Prostate gland (tissue), 2 donors: ENCODE results near the gene TP63. TPM values are rescaled to one million over a fixed set of nuclear protein-coding genes. Genes with fewer than 3 reads are reported as not detected.

Experiments used
- DNase-seq: peaks from one replicate; pipeline ENCODE4 v3.0.0-alpha.2; 2019; ENCODE audit warnings: low spot score
- H3K27ac ChIP-seq, 2 donors: fragments of 200-600 bp; sonication (generic); 2 replicates each; pipeline ENCODE4 v1.5.1; 2017 to 2019
- H3K27me3 ChIP-seq: fragments of 200-600 bp; sonication (generic); replicated peaks from 2 replicates; pipeline ENCODE4 v1.5.1; 2019; ENCODE audit not compliant: insufficient read depth
- H3K36me3 ChIP-seq, 2 donors: fragments of 200-600 bp; sonication (generic); 1 replicate in 1 of 2; 2 replicates in 1 of 2; pipeline versions ENCODE4 v1.5.1 to v1.8.1; 2017 to 2019
- H3K4me1 ChIP-seq: fragments of 200-600 bp; sonication (generic); replicated peaks from 2 replicates; pipeline ENCODE4 v1.5.1; 2019
- H3K4me3 ChIP-seq, 2 donors: fragments of 200-600 bp; sonication (generic); 2 replicates each; pipeline ENCODE4 v1.5.1; 2017 to 2019
- H3K9me3 ChIP-seq: fragments of 200-600 bp; sonication (generic); 2 replicates; pipeline ENCODE4 v1.5.1; 2017
- CTCF ChIP-seq, 4 experiments: fragments of 200-600 bp in 2 of 4; fragments of 450-650 bp in 2 of 4; sonication (generic) in 2 of 4; IDR thresholded peaks; 1 replicate in 3 of 4; 2 replicates in 1 of 4; pipeline ENCODE4 v1.5.1; 2016 to 2019; ENCODE audit warnings: antibody characterized with exemption in 4 of 4, mild to moderate bottlenecking in 2 of 4, moderate library complexity in 2 of 4
- POLR2A ChIP-seq: fragments of 450-650 bp; IDR thresholded peaks from one replicate; pipeline ENCODE4 v1.6.1; 2016; ENCODE audit warnings: antibody characterized with exemption, mild to moderate bottlenecking
- POLR2AphosphoS5 ChIP-seq: sonication (generic); formaldehyde crosslinking; IDR thresholded peaks from one replicate; pipeline ENCODE4 v1.6.1; 2017; ENCODE audit warnings: antibody characterized with exemption
- WGBS: methylation state at CpG from one replicate; pipeline ENCODE4 v1.1.5; 2018; 5-methylcytosine and 5-hydroxymethylcytosine counted together
- intact Hi-C: fragments of 100-400 bp; cut with DNase I; formaldehyde crosslinking; loops from one replicate; pipeline ENCODE4 v1.14.2; 2022
- total RNA-seq, 2 donors: library from RNA; depleted of rRNA; stranded (reverse); fragments of >200 nt; gene quantifications; one replicate each; pipeline ENCODE4 v1.1.0, GENCODE V29; 2016

The TP63 gene
- total RNA-seq, 2 donors from 2014 or later, result 39.9 to 67.5 TPM

DNA sequence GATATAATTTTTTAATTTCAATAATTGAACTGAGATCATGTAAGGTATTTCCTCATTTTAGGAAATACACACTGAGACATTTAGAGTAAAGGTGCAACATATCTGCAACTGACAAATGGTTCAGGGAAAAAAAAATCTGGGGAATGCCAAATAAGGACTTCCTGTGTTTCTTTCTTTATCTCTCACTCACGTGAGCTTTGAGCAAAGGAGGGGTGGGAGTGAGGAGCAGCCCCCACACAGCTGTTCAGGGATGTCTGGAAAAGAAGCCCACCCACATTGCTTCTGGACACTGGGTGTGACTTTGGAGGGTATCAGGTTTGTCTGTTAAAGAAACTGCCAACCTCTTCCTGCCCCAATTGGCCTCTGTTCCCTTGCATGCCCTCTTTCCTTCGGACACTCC, 5.6 kb upstream of the TP63 start:
- no peak for DNase-seq
- TF ChIP-seq POLR2A (no peak), POLR2AphosphoS5 (no peak), CTCF (IDR thresholded peaks at IDR 0.05) (no peak)
- Histone ChIP-seq H3K36me3 (no peaks in the 10 kb centered on the region), H3K27me3 (no peaks in the 10 kb centered on the region), H3K27ac (no peak overlapping the region), H3K9me3 (no peaks in the 10 kb centered on the region), H3K4me3 (no peak overlapping the region), H3K4me1 (no peaks in the 10 kb centered on the region)
- WGBS, result 22% methylated on average over 2 of the region's 2 CpGs
- intact Hi-C loops, result no loop called here

- DNase-seq, result no peak
- Histone ChIP-seq H3K4me3 (no peak overlapping the region), H3K27me3 (no peaks in the 10 kb centered on the region), H3K4me1 (no peaks in the 10 kb centered on the region), H3K9me3 (no peaks in the 10 kb centered on the region), H3K27ac (no peak overlapping the region), H3K36me3 (no peaks in the 10 kb centered on the region)
- intact Hi-C loops, result no loop called here
- TF ChIP-seq CTCF (IDR thresholded peaks at IDR 0.05) (no peak), POLR2AphosphoS5 (no peak)
- 93% methylated on average over 1 of the region's 1 CpG for WGBS
Observed at GRCh38 chr3:189626286-189626685, 4.9 kb upstream of the TP63 start.

DNA sequence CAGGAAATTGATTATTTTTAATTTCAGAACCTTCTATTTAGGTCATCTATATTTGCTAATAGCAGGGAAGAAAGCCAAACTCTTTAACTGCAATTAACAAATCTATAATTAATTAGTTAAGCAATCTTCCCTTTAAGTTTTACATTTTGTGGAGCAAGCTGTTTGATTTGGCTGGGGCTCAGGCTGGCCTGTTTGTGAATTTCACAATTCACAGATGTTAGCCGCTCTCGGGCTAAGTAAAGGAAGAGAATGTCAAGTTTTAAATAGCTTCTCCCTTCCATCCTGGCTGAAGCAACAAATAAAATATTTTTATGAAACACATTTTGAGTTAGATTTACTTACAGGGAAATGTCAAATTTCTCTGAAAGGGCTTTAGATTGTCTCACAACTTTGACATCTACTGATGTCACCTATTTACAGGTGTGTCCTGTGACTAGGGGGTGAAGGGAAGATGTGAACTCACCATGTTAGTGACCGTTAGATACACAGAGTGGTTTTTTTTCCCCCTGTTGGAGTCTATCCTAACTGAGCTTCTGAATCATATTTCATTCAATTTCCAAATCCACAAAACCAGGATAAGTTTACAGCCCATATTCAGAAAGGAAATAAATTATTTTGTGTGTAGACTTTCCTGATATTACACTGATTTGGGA, 1.3 kb upstream of the TP63 start:
- H3K27ac ChIP-seq, result no peak overlapping the region
- TF ChIP-seq POLR2AphosphoS5 (peak; percentile 36), POLR2A (no peak)
- peak; percentile 21 for DNase-seq
- WGBS, result 25% methylated on average over 3 of the region's 3 CpGs
- intact Hi-C loops, result no loop called here
- no peaks in the 10 kb centered on the region for H3K36me3 ChIP-seq
- H3K9me3 ChIP-seq, result no peaks in the 10 kb centered on the region
- H3K4me1 ChIP-seq, result no peaks in the 10 kb centered on the region
- no peak overlapping the region for H3K4me3 ChIP-seq
- H3K27me3 ChIP-seq, result no peaks in the 10 kb centered on the region

DNA sequence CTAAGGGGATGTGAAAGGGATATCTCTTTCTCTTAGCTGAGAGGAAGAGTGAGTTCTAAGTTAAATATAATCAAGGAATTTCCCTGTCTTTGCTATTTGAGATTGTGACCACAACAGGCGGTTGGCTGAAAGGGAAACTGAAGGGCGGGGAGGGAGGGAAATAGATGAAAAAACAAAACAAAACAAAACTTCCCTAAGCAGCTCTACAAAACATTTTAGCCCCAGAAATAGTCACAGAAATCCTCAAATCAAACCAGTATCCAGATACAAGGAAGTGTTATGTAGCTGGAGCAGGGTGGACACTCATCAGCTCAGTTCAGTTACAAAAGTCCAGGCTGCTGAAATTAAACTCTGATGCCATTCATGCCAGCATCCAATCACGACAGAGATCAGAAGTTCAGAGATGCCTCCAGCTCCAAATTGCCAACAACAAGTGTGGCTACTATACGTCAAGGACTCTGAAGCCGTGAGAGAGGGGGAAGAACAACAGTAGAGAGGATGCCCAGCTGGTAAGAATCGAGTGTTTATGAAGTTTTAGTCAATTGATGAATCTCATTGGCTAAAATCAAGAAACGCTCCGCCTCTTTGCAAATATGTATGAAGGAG, 319 bp upstream of the TP63 start:
- Histone ChIP-seq H3K27me3 (no peaks in the 10 kb centered on the region), H3K9me3 (no peaks in the 10 kb centered on the region), H3K36me3 (no peaks in the 10 kb centered on the region), H3K27ac (no peak overlapping the region), H3K4me3 (no peak overlapping the region), H3K4me1 (no peaks in the 10 kb centered on the region)
- TF ChIP-seq POLR2AphosphoS5, result no peak
- TF ChIP-seq POLR2A, result no peak
- no peak for TF ChIP-seq CTCF (IDR thresholded peaks at IDR 0.05)
- DNase-seq, result no peak
- intact Hi-C loops, result no loop called here
- WGBS, result 81% methylated on average over 8 of the region's 8 CpGs

- no peaks in the 10 kb centered on the region for H3K4me1 ChIP-seq
- H3K4me3 ChIP-seq, result no peak overlapping the region
- no peak overlapping the region for H3K27ac ChIP-seq
- no peaks in the 10 kb centered on the region for H3K9me3 ChIP-seq
- no peaks in the 10 kb centered on the region for H3K36me3 ChIP-seq
- TF ChIP-seq POLR2AphosphoS5, result no peak
- no peak for TF ChIP-seq POLR2A
- TF ChIP-seq CTCF (IDR thresholded peaks at IDR 0.05), result no peak
- intact Hi-C loops, result no loop called here
- 91% methylated on average over 6 of the region's 6 CpGs for WGBS
- DNase-seq, result no peak
- H3K27me3 ChIP-seq, result no peaks in the 10 kb centered on the region
Observed at GRCh38 chr3:189631409-189631808, 220 bp downstream of the TP63 start.
